CD14-positive monocyte (primary cell): Measurements from ENCODE around the gene FOXO6. TPM values are rescaled to one million over a fixed set of nuclear protein-coding genes. Genes with fewer than 3 reads are reported as not detected.

Source experiments
- DNase-seq, 3 donors: peaks; one replicate each; pipeline ENCODE4 v3.0.0-alpha.2; 2011 to 2022
- H2AFZ ChIP-seq: 2 replicates; pipeline ENCODE4 v1.6.0; 2012; ENCODE audit warnings: mild to moderate bottlenecking, low read depth, low read length, inconsistent platforms; ENCODE audit not compliant: insufficient read depth, poor library complexity, severe bottlenecking
- H3K27ac ChIP-seq, 2 donors: 1 replicate in 1 of 2; 2 replicates in 1 of 2; pipeline ENCODE4 v1.5.1; 2012 to 2013; ENCODE audit warnings: low read length in 2 of 2, control low read depth in 1 of 2, inconsistent platforms in 1 of 2, low read depth in 1 of 2, mild to moderate bottlenecking in 1 of 2
- H3K27me3 ChIP-seq, 2 donors: one replicate each; pipeline versions ENCODE4 v1.6.0 to v1.6.1; 2011 to 2013; ENCODE audit warnings: low read length in 2 of 2; ENCODE audit not compliant: control insufficient read depth in 2 of 2, insufficient read depth in 2 of 2
- H3K36me3 ChIP-seq, 2 donors: replicated peaks in 1 of 2; 1 replicate in 1 of 2; 2 replicates in 1 of 2; pipeline versions ENCODE4 v1.5.1 to v1.6.1; 2012 to 2013; ENCODE audit warnings: low read length in 2 of 2, control low read depth in 1 of 2, inconsistent platforms in 1 of 2, mild to moderate bottlenecking in 1 of 2; ENCODE audit not compliant: insufficient read depth in 2 of 2, control insufficient read depth in 1 of 2
- H3K4me1 ChIP-seq, 2 donors: 1 replicate in 1 of 2; 2 replicates in 1 of 2; pipeline versions ENCODE4 v1.5.1 to v1.6.1; 2012 to 2013; ENCODE audit warnings: low read length in 2 of 2, control low read depth in 1 of 2, inconsistent platforms in 1 of 2, mild to moderate bottlenecking in 1 of 2, moderate library complexity in 1 of 2; ENCODE audit not compliant: insufficient read depth in 2 of 2, control insufficient read depth in 1 of 2
- H3K4me2 ChIP-seq: replicated peaks from 2 replicates; pipeline ENCODE3; 2012; ENCODE audit warnings: low read length, moderate library complexity, mild to moderate bottlenecking; ENCODE audit not compliant: poor library complexity, severe bottlenecking; ENCODE audit errors: extremely low read depth
- H3K4me3 ChIP-seq, 3 experiments: fragments of 200-600 bp in 1 of 3; sonication (generic) in 1 of 3; replicated peaks in 1 of 3; 1 replicate in 2 of 3; 2 replicates in 1 of 3; pipeline ENCODE4 v1.5.1; 2011 to 2013; ENCODE audit warnings: low read length in 3 of 3, mild to moderate bottlenecking in 3 of 3, control low read depth in 2 of 3, low read depth in 2 of 3, inconsistent platforms in 1 of 3, moderate library complexity in 1 of 3
- H3K79me2 ChIP-seq: 2 replicates; pipeline ENCODE4 v1.6.0; 2012; ENCODE audit warnings: mild to moderate bottlenecking, control low read depth, inconsistent platforms, low read length, moderate library complexity; ENCODE audit not compliant: insufficient read depth
- H3K9ac ChIP-seq: 2 replicates; pipeline ENCODE4 v1.6.0; 2017; ENCODE audit warnings: low read length, mild to moderate bottlenecking; ENCODE audit not compliant: insufficient read depth, poor library complexity, severe bottlenecking
- H3K9me3 ChIP-seq, 2 donors: replicated peaks in 1 of 2; 1 replicate in 1 of 2; 2 replicates in 1 of 2; pipeline versions ENCODE4 v1.5.1 to v1.6.1; 2012 to 2013; ENCODE audit warnings: low read length in 2 of 2, control low read depth in 1 of 2; ENCODE audit not compliant: control insufficient read depth in 1 of 2, insufficient read depth in 1 of 2
- H4K20me1 ChIP-seq: 2 replicates; pipeline ENCODE4 v1.6.0; 2012; ENCODE audit warnings: mild to moderate bottlenecking, low read length, control low read depth, moderate library complexity; ENCODE audit not compliant: insufficient read depth
- H3K27ac Mint-ChIP-seq, 7 donors: one replicate each; pipeline ENCODE4 v1.8.0; 2020; ENCODE audit warnings: mild to moderate bottlenecking in 7 of 7, mixed read lengths in 7 of 7, moderate library complexity in 6 of 7, inconsistent platforms in 2 of 7
- H3K27me3 Mint-ChIP-seq, 3 donors: one replicate each; pipeline ENCODE4 v1.8.0; 2021 to 2022; ENCODE audit warnings: low read depth in 3 of 3, mild to moderate bottlenecking in 3 of 3, mixed read lengths in 3 of 3, moderate library complexity in 3 of 3, inconsistent platforms in 1 of 3
- H3K36me3 Mint-ChIP-seq, 2 donors: one replicate each; pipeline ENCODE4 v1.8.0; 2020; ENCODE audit warnings: mixed read lengths in 2 of 2, inconsistent platforms in 1 of 2, mild to moderate bottlenecking in 1 of 2
- H3K4me1 Mint-ChIP-seq: one replicate; pipeline ENCODE4 v1.8.0; 2020; ENCODE audit warnings: mild to moderate bottlenecking, mixed read lengths
- H3K4me3 Mint-ChIP-seq, 2 donors: one replicate each; pipeline ENCODE4 v1.8.0; 2020; ENCODE audit warnings: mild to moderate bottlenecking in 2 of 2, mixed read lengths in 2 of 2, moderate library complexity in 1 of 2
- H3K9me3 Mint-ChIP-seq, 7 donors: one replicate each; pipeline ENCODE4 v1.8.0; 2020 to 2022; ENCODE audit warnings: mixed read lengths in 7 of 7, mild to moderate bottlenecking in 6 of 7, moderate library complexity in 6 of 7, inconsistent platforms in 2 of 7
- WGBS: methylation state at CpG from one replicate; pipeline ENCODE4 v1.1.5; 2013; ENCODE audit warnings: missing lambda C conversion rate; ENCODE audit not compliant: insufficient coverage; 5-methylcytosine and 5-hydroxymethylcytosine counted together
- intact Hi-C, 2 donors: fragments of 100-400 bp; cut with micrococcal nuclease; formaldehyde crosslinking; loops; one replicate each; pipeline versions ENCODE4 v1.15.0 to v1.15.1; 2023
- polyA plus RNA-seq, 3 donors: library from polyadenylated mRNA; depleted of rRNA in 1 of 3; unstranded in 2 of 3; stranded (reverse) in 1 of 3; fragments of 300-500 nt in 2 of 3; fragments of >200 nt in 1 of 3; fragmentation: Illumina TruSeq in 2 of 3; gene quantifications; 1 replicate in 2 of 3; 2 replicates in 1 of 3; pipeline ENCODE4 v1.2.3, GENCODE V29; 2012 to 2021
- TF ChIP-seq, protein P1 (sequence below): fragments of 200-600 bp; IDR thresholded peaks from one replicate; pipeline ENCODE4 v1.8.0; 2022; ENCODE audit warnings: antibody characterized with exemption, mild to moderate bottlenecking

The FOXO6 gene
- polyA plus RNA-seq, 3 donors, result 0.05 TPM; not detected in 2

DNA sequence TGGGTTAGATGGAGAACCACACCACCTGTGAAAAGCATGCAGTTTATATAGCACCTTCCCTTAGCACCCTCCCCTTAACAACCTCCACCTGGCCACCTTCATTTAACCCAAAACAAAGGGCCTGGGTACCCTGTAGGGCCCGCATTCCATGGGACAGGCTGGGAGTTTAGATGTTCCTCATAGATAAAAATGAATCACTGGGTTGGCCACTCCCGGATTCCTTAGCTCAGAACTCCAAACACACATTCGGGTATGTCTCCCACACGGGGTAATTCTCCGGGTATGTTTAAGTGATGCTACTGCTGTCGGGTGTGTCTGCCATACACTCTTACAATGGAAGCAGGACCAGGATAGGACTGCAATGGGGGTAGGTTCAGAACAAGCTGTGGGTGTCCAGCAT lies 43.9 kb upstream of the FOXO6 start:
- Histone ChIP-seq H3K4me1 (no peaks in the 10 kb centered on the region), H3K4me2 (no peak overlapping the region), H3K27ac (no peak overlapping the region), H3K4me3 (no peak overlapping the region), H3K79me2 (no peaks in the 10 kb centered on the region), H3K27me3 (no peaks in the 10 kb centered on the region), H2AFZ (no peak overlapping the region), H3K9me3 (no peaks in the 10 kb centered on the region), H3K9ac (no peak overlapping the region), H4K20me1 (no peaks in the 10 kb centered on the region), H3K36me3 (no peaks in the 10 kb centered on the region)
- H3K9me3 Mint-ChIP-seq, result peaks cover 0 to 2% (median 0%) of the 10 kb centered on the region in 7 donors
- TF ChIP-seq, protein P1, sequence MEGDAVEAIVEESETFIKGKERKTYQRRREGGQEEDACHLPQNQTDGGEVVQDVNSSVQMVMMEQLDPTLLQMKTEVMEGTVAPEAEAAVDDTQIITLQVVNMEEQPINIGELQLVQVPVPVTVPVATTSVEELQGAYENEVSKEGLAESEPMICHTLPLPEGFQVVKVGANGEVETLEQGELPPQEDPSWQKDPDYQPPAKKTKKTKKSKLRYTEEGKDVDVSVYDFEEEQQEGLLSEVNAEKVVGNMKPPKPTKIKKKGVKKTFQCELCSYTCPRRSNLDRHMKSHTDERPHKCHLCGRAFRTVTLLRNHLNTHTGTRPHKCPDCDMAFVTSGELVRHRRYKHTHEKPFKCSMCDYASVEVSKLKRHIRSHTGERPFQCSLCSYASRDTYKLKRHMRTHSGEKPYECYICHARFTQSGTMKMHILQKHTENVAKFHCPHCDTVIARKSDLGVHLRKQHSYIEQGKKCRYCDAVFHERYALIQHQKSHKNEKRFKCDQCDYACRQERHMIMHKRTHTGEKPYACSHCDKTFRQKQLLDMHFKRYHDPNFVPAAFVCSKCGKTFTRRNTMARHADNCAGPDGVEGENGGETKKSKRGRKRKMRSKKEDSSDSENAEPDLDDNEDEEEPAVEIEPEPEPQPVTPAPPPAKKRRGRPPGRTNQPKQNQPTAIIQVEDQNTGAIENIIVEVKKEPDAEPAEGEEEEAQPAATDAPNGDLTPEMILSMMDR, result no peak
- no peak for DNase-seq
- peaks cover 0 to 10% (median 4%) of the 10 kb centered on the region in 3 donors for H3K27me3 Mint-ChIP-seq
- intact Hi-C loops, result no loop called here
- peaks cover 2% of the 10 kb centered on the region for H3K4me1 Mint-ChIP-seq
- no peaks in the 10 kb centered on the region for H3K36me3 Mint-ChIP-seq
- H3K27ac Mint-ChIP-seq, result no peak overlapping the region
- no peak overlapping the region for H3K4me3 Mint-ChIP-seq
- WGBS, result 100% methylated on average over 5 of the region's 6 CpGs

DNA sequence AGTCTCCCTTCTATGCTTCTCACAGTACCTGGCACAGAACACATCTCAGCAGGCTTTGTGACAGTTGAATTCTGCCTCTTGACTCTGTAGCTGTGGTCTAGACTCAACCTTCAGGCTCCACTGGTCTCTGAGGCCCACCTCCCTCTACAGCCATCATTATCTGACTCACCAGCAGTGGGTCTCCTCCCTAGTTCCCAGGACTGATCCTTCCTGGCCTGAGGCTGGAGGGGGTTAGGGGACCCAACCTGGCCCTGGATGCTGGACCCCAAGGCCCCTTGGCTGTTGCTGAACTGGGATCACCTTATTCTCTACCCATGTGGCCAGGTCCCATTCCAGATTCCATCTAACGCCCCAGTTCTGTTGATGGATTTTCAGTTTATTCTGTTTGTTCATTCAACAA lies 43.1 kb upstream of the FOXO6 start:
- TF ChIP-seq, protein P1, result no peak
- no peaks in the 10 kb centered on the region for H3K36me3 Mint-ChIP-seq
- WGBS, result no CpG with 5 or more reads among the region's 1 CpG

More for the DNA sequence above, 43.1 kb upstream of the FOXO6 start:
- no peak overlapping the region for H3K9ac ChIP-seq
- no peaks in the 10 kb centered on the region for H4K20me1 ChIP-seq
- no peak overlapping the region for H3K4me2 ChIP-seq
- H3K27ac ChIP-seq, result no peak overlapping the region
- no peak overlapping the region for H2AFZ ChIP-seq
- no peak overlapping the region for H3K4me3 ChIP-seq
- H3K4me3 Mint-ChIP-seq, result no peak overlapping the region
- H3K27me3 Mint-ChIP-seq, result peaks cover 0 to 10% (median 5%) of the 10 kb centered on the region in 3 donors
- DNase-seq, result no peak
- no peaks in the 10 kb centered on the region for H3K36me3 ChIP-seq
- peaks cover 0 to 2% (median 0%) of the 10 kb centered on the region in 7 donors for H3K9me3 Mint-ChIP-seq
- H3K79me2 ChIP-seq, result no peaks in the 10 kb centered on the region
- H3K4me1 ChIP-seq, result no peaks in the 10 kb centered on the region
- peaks cover 2% of the 10 kb centered on the region for H3K4me1 Mint-ChIP-seq
- no peaks in the 10 kb centered on the region for H3K9me3 ChIP-seq
- intact Hi-C loops, result no loop called here
- H3K27ac Mint-ChIP-seq, result no peak overlapping the region
- no peaks in the 10 kb centered on the region for H3K27me3 ChIP-seq
